Karpas-422 (cell line): ENCODE data around the gene AKIRIN1. TPM values are rescaled to one million over a fixed set of nuclear protein-coding genes. Genes with fewer than 3 reads are reported as not detected.

Experiments used
- DNase-seq: peaks from one replicate; pipeline ENCODE4 v3.0.0-alpha.2; 2015
- H2AFZ ChIP-seq: fragments of 200-600 bp; sonication (generic); 2 replicates; pipeline ENCODE4 v1.6.1; 2014; ENCODE audit warnings: antibody characterized with exemption, low read length, mixed read lengths
- H3K27ac ChIP-seq: fragments of 200-600 bp; sonication (generic); 2 replicates; pipeline ENCODE4 v1.5.1; 2014; ENCODE audit warnings: mild to moderate bottlenecking, low read length, moderate library complexity
- H3K27me3 ChIP-seq: fragments of 200-600 bp; sonication (generic); 2 replicates; pipeline ENCODE4 v1.6.1; 2014; ENCODE audit warnings: low read length, mixed read lengths
- H3K36me3 ChIP-seq: fragments of 200-600 bp; sonication (generic); 2 replicates; pipeline ENCODE4 v1.6.1; 2014; ENCODE audit warnings: low read length, mixed read lengths; ENCODE audit not compliant: insufficient read depth
- H3K4me1 ChIP-seq: fragments of 200-600 bp; sonication (generic); 2 replicates; pipeline ENCODE4 v1.6.1; 2014; ENCODE audit warnings: mild to moderate bottlenecking, low read length, mixed read lengths
- H3K4me2 ChIP-seq: fragments of 200-600 bp; sonication (generic); 2 replicates; pipeline ENCODE4 v1.6.1; 2014; ENCODE audit warnings: low read length, low read depth, mild to moderate bottlenecking; ENCODE audit not compliant: poor library complexity, severe bottlenecking
- H3K4me3 ChIP-seq: fragments of 200-600 bp; sonication (generic); 2 replicates; pipeline ENCODE4 v1.5.1; 2014; ENCODE audit warnings: mild to moderate bottlenecking, antibody characterized with exemption, low read length, mixed read lengths
- H3K79me2 ChIP-seq: fragments of 200-600 bp; sonication (generic); 2 replicates; pipeline ENCODE4 v1.6.1; 2014; ENCODE audit warnings: mild to moderate bottlenecking, low read length, mixed read lengths
- H3K9ac ChIP-seq: fragments of 200-600 bp; sonication (generic); 2 replicates; pipeline ENCODE4 v1.6.0; 2014; ENCODE audit warnings: low read length
- H3K9me2 ChIP-seq: fragments of 200-600 bp; sonication (generic), shearing (Covaris generic); replicated peaks from 2 replicates; pipeline ENCODE4 v1.6.0; 2014; ENCODE audit warnings: mild to moderate bottlenecking, low read length, moderate library complexity; ENCODE audit not compliant: insufficient read depth
- H3K9me3 ChIP-seq: fragments of 300-700, 200-600 bp; sonication (generic); 2 replicates; pipeline ENCODE4 v1.6.1; 2014; ENCODE audit warnings: low read length, mixed read lengths
- H4K20me1 ChIP-seq: fragments of 200-600 bp; sonication (generic); 2 replicates; pipeline ENCODE4 v1.6.1; 2014; ENCODE audit warnings: mild to moderate bottlenecking, antibody characterized with exemption, low read length, low read depth; ENCODE audit not compliant: insufficient read depth
- total RNA-seq: library from RNA; depleted of rRNA; stranded (reverse); fragments of >200 nt; shearing (Covaris generic); gene quantifications from 2 replicates; pipeline ENCODE4 v1.2.3, GENCODE V29; 2014; ENCODE audit warnings: low replicate concordance; rRNA removed

The AKIRIN1 gene
- 81.3 and 131 TPM in 2 replicates for total RNA-seq

GRCh38 chr1:38990738-38991637 is at the start of gene AKIRIN1:
TSS of gene AKIRIN1 (plus strand) at chr1:38991276. CDS start at chr1:38991381, 105 bp downstream.
- Histone ChIP-seq H3K9me3 (no peaks in the 10 kb centered on the region), H3K9ac (peak within 1 kb of the TSS; percentile 99), H4K20me1 (peaks cover 41% of the 10 kb centered on the region), H3K27me3 (no peaks in the 10 kb centered on the region), H3K4me2 (peak within 1 kb of the TSS; percentile 71), H3K79me2 (peaks cover 48% of the 10 kb centered on the region), H3K27ac (peak within 1 kb of the TSS; percentile 73), H2AFZ (peak within 1 kb of the TSS; percentile 79), H3K4me3 (peak within 1 kb of the TSS; percentile 68), H3K36me3 (peaks cover 17% of the 10 kb centered on the region; the same call in 1 of the 2 replicates), H3K4me1 (peaks cover 22% of the 10 kb centered on the region), H3K9me2 (no peaks in the 10 kb centered on the region)
- DNase-seq, result peak; percentile 99

- no peak within 1 kb of the TSS for H3K27ac ChIP-seq
- no peaks in the 10 kb centered on the region for H3K27me3 ChIP-seq
- no peaks in the 10 kb centered on the region for H3K4me1 ChIP-seq
- H3K9me2 ChIP-seq, result no peaks in the 10 kb centered on the region
- no peak for DNase-seq
- H2AFZ ChIP-seq, result no peak within 1 kb of the TSS
- no peaks in the 10 kb centered on the region for H3K9me3 ChIP-seq
- no peak within 1 kb of the TSS for H3K4me2 ChIP-seq
- H3K36me3 ChIP-seq, result no peaks in the 10 kb centered on the region
- no peaks in the 10 kb centered on the region for H4K20me1 ChIP-seq
- H3K9ac ChIP-seq, result no peak within 1 kb of the TSS
- no peaks in the 10 kb centered on the region for H3K79me2 ChIP-seq
- no peak within 1 kb of the TSS for H3K4me3 ChIP-seq
Measured at GRCh38 chr1:38941527-38942019, 49.5 kb upstream of the AKIRIN1 start, which contains the start of gene RHBDL2. TSS of gene RHBDL2 (minus strand) at chr1:38941830. CDS start at chr1:38919212, 22,618 bp downstream.

- Histone ChIP-seq H3K27ac (no peak overlapping the region), H3K27me3 (no peaks in the 10 kb centered on the region), H3K9me2 (no peaks in the 10 kb centered on the region), H2AFZ (no peak overlapping the region), H3K79me2 (no peaks in the 10 kb centered on the region), H3K9me3 (no peaks in the 10 kb centered on the region), H3K4me3 (no peak overlapping the region), H3K9ac (no peak overlapping the region), H3K36me3 (no peaks in the 10 kb centered on the region), H4K20me1 (no peaks in the 10 kb centered on the region), H3K4me1 (no peaks in the 10 kb centered on the region), H3K4me2 (no peak overlapping the region)
- DNase-seq, result no peak
Measured at GRCh38 chr1:38942664-38943428, 48.2 kb upstream of the AKIRIN1 start.

- Histone ChIP-seq H3K36me3 (no peaks in the 10 kb centered on the region), H4K20me1 (no peaks in the 10 kb centered on the region), H2AFZ (no peak overlapping the region), H3K9ac (no peak overlapping the region), H3K9me3 (no peaks in the 10 kb centered on the region), H3K79me2 (no peaks in the 10 kb centered on the region), H3K4me1 (no peaks in the 10 kb centered on the region), H3K27me3 (no peaks in the 10 kb centered on the region), H3K9me2 (no peaks in the 10 kb centered on the region), H3K4me3 (no peak overlapping the region), H3K4me2 (no peak overlapping the region), H3K27ac (no peak overlapping the region)
- DNase-seq, result no peak
Measured at GRCh38 chr1:38944547-38944946, 46.5 kb upstream of the AKIRIN1 start.

- H3K4me2 ChIP-seq, result no peak overlapping the region
Measured at GRCh38 chr1:38950553-38950952, 40.5 kb upstream of the AKIRIN1 start.

GRCh38 chr1:38953433-38953860 is 37.6 kb upstream of the AKIRIN1 start:
- H3K36me3 ChIP-seq, result no peaks in the 10 kb centered on the region
- H3K9ac ChIP-seq, result no peak overlapping the region
- H3K27me3 ChIP-seq, result no peaks in the 10 kb centered on the region
- no peaks in the 10 kb centered on the region for H3K79me2 ChIP-seq
- no peaks in the 10 kb centered on the region for H3K9me3 ChIP-seq
- H3K9me2 ChIP-seq, result no peaks in the 10 kb centered on the region
- no peak overlapping the region for H2AFZ ChIP-seq
- DNase-seq, result no peak
- H3K4me1 ChIP-seq, result no peaks in the 10 kb centered on the region
- no peak overlapping the region for H3K4me3 ChIP-seq
- H4K20me1 ChIP-seq, result no peaks in the 10 kb centered on the region
- H3K27ac ChIP-seq, result no peak overlapping the region
- H3K4me2 ChIP-seq, result no peak overlapping the region

More at GRCh38 chr1:38950553-38950952, 40.5 kb upstream of the AKIRIN1 start:
- Histone ChIP-seq H3K9ac (no peak overlapping the region), H2AFZ (no peak overlapping the region), H3K79me2 (no peaks in the 10 kb centered on the region), H3K4me1 (no peaks in the 10 kb centered on the region), H3K36me3 (no peaks in the 10 kb centered on the region), H3K9me2 (no peaks in the 10 kb centered on the region), H3K4me3 (no peak overlapping the region), H3K27ac (no peak overlapping the region), H3K27me3 (no peaks in the 10 kb centered on the region), H3K9me3 (no peaks in the 10 kb centered on the region), H4K20me1 (no peaks in the 10 kb centered on the region)
- no peak for DNase-seq

- no peaks in the 10 kb centered on the region for H3K9me2 ChIP-seq
- H2AFZ ChIP-seq, result no peak overlapping the region
- H4K20me1 ChIP-seq, result no peaks in the 10 kb centered on the region
- H3K4me2 ChIP-seq, result no peak overlapping the region
- H3K9me3 ChIP-seq, result no peaks in the 10 kb centered on the region
- no peaks in the 10 kb centered on the region for H3K79me2 ChIP-seq
- H3K4me1 ChIP-seq, result no peaks in the 10 kb centered on the region
- H3K9ac ChIP-seq, result no peak overlapping the region
- no peaks in the 10 kb centered on the region for H3K27me3 ChIP-seq
- H3K27ac ChIP-seq, result no peak overlapping the region
- no peaks in the 10 kb centered on the region for H3K36me3 ChIP-seq
- no peak for DNase-seq
- H3K4me3 ChIP-seq, result no peak overlapping the region
Measured at GRCh38 chr1:38958967-38959366, 32.1 kb upstream of the AKIRIN1 start.

GRCh38 chr1:38962113-38962512 is 29.0 kb upstream of the AKIRIN1 start:
- no peaks in the 10 kb centered on the region for H3K4me1 ChIP-seq
- no peaks in the 10 kb centered on the region for H3K27me3 ChIP-seq
- no peak overlapping the region for H3K4me2 ChIP-seq
- no peak overlapping the region for H3K9ac ChIP-seq
- no peaks in the 10 kb centered on the region for H3K36me3 ChIP-seq
- H3K27ac ChIP-seq, result no peak overlapping the region
- DNase-seq, result no peak
- H3K79me2 ChIP-seq, result no peaks in the 10 kb centered on the region
- H3K9me2 ChIP-seq, result no peaks in the 10 kb centered on the region
- no peak overlapping the region for H3K4me3 ChIP-seq
- no peaks in the 10 kb centered on the region for H3K9me3 ChIP-seq
- H2AFZ ChIP-seq, result no peak overlapping the region
- H4K20me1 ChIP-seq, result no peaks in the 10 kb centered on the region
